ENCODE data around the gene CD163L1. TPM values are rescaled to one million over a fixed set of nuclear protein-coding genes. Genes with fewer than 3 reads are reported as not detected.

CD163L1 gene
- total and polyA plus RNA-seq, 2 donors (not counting 1 experiment from before 2014, with no cell fraction given) = 0.33 to 0.78 TPM

- H4K20me1 ChIP-seq (ENCODE audit: control insufficient read depth, extremely low read depth, insufficient read depth, low read length) = no peaks in the 10 kb centered on the region
- no peaks in the 10 kb centered on the region for H3K9me3 ChIP-seq (ENCODE audit: control insufficient read depth, insufficient read depth, low read depth, low read length)
- no peaks in the 10 kb centered on the region for H3K36me3 ChIP-seq (ENCODE audit: control insufficient read depth, insufficient read depth, low read length)
- no peak for TF ChIP-seq EZH2 (IDR thresholded peaks at IDR 0.05; ENCODE audit: low read length, missing control alignments)
- TF ChIP-seq CTCF (conservative IDR thresholded peaks at IDR 0.05 in 1 of 2, IDR thresholded peaks at IDR 0.05 in 1 of 2; ENCODE audit: low read depth in 1 of 2, low read length in 2 of 2) = no peak
- no peak overlapping the region for H2AFZ ChIP-seq (ENCODE audit: low read length)
- H3K4me1 ChIP-seq (ENCODE audit: control insufficient read depth, extremely low read depth, insufficient read depth, low read length) = peaks cover 2% of the 10 kb centered on the region
- no peaks in the 10 kb centered on the region for H3K79me2 ChIP-seq (ENCODE audit: control insufficient read depth, insufficient read depth, low read length)
- no peak overlapping the region for H3K4me3 ChIP-seq (replicated peaks in 1 of 4; ENCODE audit: control extremely low read depth in 1 of 4, insufficient read depth in 1 of 4, low read depth in 3 of 4, low read length in 4 of 4)
- H3K9ac ChIP-seq (ENCODE audit: insufficient read depth, low read length) = no peak overlapping the region
- H3K4me2 ChIP-seq (ENCODE audit: extremely low read depth, insufficient read depth, low read length) = no peak overlapping the region
- H3K27me3 ChIP-seq (ENCODE audit: control insufficient read depth, insufficient read depth, low read length) = no peaks in the 10 kb centered on the region
- no peak for DNase-seq (ENCODE audit: low read depth in 2 of 2)
- H3K27ac ChIP-seq (ENCODE audit: insufficient read depth, low read length) = no peak overlapping the region
These were observed 70.7 kb downstream of the CD163L1 start for GRCh38 chr12:7373226-7373625.

- no peak for DNase-seq (ENCODE audit: low read depth in 2 of 2)
- no peak overlapping the region for H3K27ac ChIP-seq (ENCODE audit: insufficient read depth, low read length)
- peaks cover 2% of the 10 kb centered on the region for H3K4me1 ChIP-seq (ENCODE audit: control insufficient read depth, extremely low read depth, insufficient read depth, low read length)
- H3K27me3 ChIP-seq (ENCODE audit: control insufficient read depth, insufficient read depth, low read length) = no peaks in the 10 kb centered on the region
- H4K20me1 ChIP-seq (ENCODE audit: control insufficient read depth, extremely low read depth, insufficient read depth, low read length) = no peaks in the 10 kb centered on the region
- no peak for TF ChIP-seq CTCF (conservative IDR thresholded peaks at IDR 0.05 in 1 of 2, IDR thresholded peaks at IDR 0.05 in 1 of 2; ENCODE audit: low read depth in 1 of 2, low read length in 2 of 2)
- TF ChIP-seq EZH2 (IDR thresholded peaks at IDR 0.05; ENCODE audit: low read length, missing control alignments) = no peak
- H2AFZ ChIP-seq (ENCODE audit: low read length) = peak overlapping the region; percentile 48
- H3K79me2 ChIP-seq (ENCODE audit: control insufficient read depth, insufficient read depth, low read length) = no peaks in the 10 kb centered on the region
- H3K36me3 ChIP-seq (ENCODE audit: control insufficient read depth, insufficient read depth, low read length) = no peaks in the 10 kb centered on the region
- H3K4me3 ChIP-seq (replicated peaks in 1 of 4; ENCODE audit: control extremely low read depth in 1 of 4, insufficient read depth in 1 of 4, low read depth in 3 of 4, low read length in 4 of 4) = no peak overlapping the region
- no peak overlapping the region for H3K4me2 ChIP-seq (ENCODE audit: extremely low read depth, insufficient read depth, low read length)
- H3K9ac ChIP-seq (ENCODE audit: insufficient read depth, low read length) = no peak overlapping the region
- no peaks in the 10 kb centered on the region for H3K9me3 ChIP-seq (ENCODE audit: control insufficient read depth, insufficient read depth, low read depth, low read length)
These were observed 74.7 kb downstream of the CD163L1 start for GRCh38 chr12:7369274-7369729.

DNA sequence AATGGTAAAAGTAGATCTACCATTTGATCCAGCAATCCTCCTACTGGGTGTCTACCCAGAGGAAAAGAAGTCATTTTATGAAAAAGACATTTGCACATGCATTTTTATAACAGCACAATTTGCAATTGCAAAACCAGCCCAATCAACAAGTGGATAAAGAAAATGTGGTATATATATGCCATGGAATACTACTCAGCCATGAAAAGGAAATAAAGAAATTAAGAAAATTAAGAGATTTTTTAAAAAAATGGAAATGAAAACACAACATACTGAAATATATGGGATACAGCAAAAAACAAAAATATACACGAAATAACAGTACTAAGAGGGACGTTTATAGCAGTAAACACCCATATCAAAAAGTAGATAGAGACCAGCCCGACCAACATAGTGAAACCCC is 81.2 kb downstream of the CD163L1 start:
- Histone ChIP-seq H3K79me2 (ENCODE audit: control insufficient read depth, insufficient read depth, low read length) (no peaks in the 10 kb centered on the region), H3K27ac (ENCODE audit: insufficient read depth, low read length) (no peak overlapping the region), H3K9me3 (ENCODE audit: control insufficient read depth, insufficient read depth, low read depth, low read length) (no peaks in the 10 kb centered on the region), H3K4me1 (ENCODE audit: control insufficient read depth, extremely low read depth, insufficient read depth, low read length) (no peaks in the 10 kb centered on the region), H2AFZ (ENCODE audit: low read length) (no peak overlapping the region), H3K27me3 (ENCODE audit: control insufficient read depth, insufficient read depth, low read length) (no peaks in the 10 kb centered on the region), H3K36me3 (ENCODE audit: control insufficient read depth, insufficient read depth, low read length) (no peaks in the 10 kb centered on the region), H3K9ac (ENCODE audit: insufficient read depth, low read length) (no peak overlapping the region), H3K4me2 (ENCODE audit: extremely low read depth, insufficient read depth, low read length) (no peak overlapping the region), H4K20me1 (ENCODE audit: control insufficient read depth, extremely low read depth, insufficient read depth, low read length) (no peaks in the 10 kb centered on the region), H3K4me3 (replicated peaks in 1 of 4; ENCODE audit: control extremely low read depth in 1 of 4, insufficient read depth in 1 of 4, low read depth in 3 of 4, low read length in 4 of 4) (no peak overlapping the region)
- no peak for DNase-seq (ENCODE audit: low read depth in 2 of 2)
- TF ChIP-seq EZH2 (IDR thresholded peaks at IDR 0.05; ENCODE audit: low read length, missing control alignments) = no peak
- no peak for TF ChIP-seq CTCF (conservative IDR thresholded peaks at IDR 0.05 in 1 of 2, IDR thresholded peaks at IDR 0.05 in 1 of 2; ENCODE audit: low read depth in 1 of 2, low read length in 2 of 2)

All from fibroblast of lung (primary cell).